ENCODE measurements around the gene GPR78. TPM values are rescaled to one million over a fixed set of nuclear protein-coding genes. Genes with fewer than 3 reads are reported as not detected.

The GPR78 gene
- total RNA-seq, 2 donors from 2014 or later: not detected

DNA sequence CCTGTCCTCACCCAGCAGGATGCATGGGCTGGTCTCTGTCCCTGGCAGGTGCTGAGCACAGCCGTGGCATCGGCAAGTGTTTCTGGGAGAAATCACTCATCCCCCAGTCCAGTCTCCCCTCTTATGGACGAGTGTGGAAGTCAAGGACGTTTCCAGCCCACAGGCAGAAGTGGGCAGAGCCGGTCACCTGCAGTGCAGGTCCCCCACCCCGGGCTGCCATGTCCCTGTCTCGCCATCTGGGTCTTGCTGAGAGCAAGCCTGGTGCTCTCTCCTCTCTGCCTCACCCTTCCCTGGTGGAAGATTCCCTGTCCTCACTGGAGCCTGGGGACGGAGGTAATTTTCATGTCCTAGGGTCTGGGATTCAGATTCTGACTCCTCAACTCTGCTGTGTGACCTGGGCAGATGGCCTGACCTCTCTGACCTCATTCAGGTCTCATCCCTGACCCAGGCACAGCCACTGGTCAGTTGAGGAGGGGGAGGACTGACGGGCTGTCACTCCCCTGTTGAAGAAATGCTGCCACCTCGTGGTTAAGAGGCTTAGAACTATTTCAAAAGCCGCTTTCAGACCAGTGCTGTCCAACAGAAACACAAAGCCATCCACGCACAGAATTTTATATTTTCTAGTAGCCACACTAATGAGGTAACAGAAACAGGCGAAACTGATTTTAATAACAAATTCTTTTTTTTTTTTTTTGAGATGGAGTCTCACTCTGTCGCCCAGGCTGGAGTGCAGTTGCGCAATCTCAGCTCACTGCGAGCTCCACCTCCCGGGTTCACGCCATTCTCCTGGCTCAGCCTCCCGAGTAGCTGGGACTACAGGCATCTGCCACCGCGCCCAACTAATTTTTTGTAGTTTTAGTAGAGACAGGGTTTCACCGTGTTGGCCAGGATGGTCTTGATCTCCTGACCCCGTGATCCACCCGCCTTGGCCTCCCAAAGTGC is 14.2 kb downstream of the GPR78 start:
- Histone ChIP-seq H3K36me3 (no peaks in the 10 kb centered on the region), H3K4me1 (peaks cover 0 to 11% of the 10 kb centered on the region in 2 donors), H3K27ac (no peak overlapping the region), H3K27me3 (peaks cover 0 to 13% of the 10 kb centered on the region in 2 donors), H3K9me3 (no peaks in the 10 kb centered on the region), H3K4me3 (no peak overlapping the region)
- DNase-seq (ENCODE audit: low spot score): no peak
- TF ChIP-seq, protein P1, sequence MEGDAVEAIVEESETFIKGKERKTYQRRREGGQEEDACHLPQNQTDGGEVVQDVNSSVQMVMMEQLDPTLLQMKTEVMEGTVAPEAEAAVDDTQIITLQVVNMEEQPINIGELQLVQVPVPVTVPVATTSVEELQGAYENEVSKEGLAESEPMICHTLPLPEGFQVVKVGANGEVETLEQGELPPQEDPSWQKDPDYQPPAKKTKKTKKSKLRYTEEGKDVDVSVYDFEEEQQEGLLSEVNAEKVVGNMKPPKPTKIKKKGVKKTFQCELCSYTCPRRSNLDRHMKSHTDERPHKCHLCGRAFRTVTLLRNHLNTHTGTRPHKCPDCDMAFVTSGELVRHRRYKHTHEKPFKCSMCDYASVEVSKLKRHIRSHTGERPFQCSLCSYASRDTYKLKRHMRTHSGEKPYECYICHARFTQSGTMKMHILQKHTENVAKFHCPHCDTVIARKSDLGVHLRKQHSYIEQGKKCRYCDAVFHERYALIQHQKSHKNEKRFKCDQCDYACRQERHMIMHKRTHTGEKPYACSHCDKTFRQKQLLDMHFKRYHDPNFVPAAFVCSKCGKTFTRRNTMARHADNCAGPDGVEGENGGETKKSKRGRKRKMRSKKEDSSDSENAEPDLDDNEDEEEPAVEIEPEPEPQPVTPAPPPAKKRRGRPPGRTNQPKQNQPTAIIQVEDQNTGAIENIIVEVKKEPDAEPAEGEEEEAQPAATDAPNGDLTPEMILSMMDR (IDR thresholded peaks at IDR 0.05): peak; percentile 42 to 76

DNA sequence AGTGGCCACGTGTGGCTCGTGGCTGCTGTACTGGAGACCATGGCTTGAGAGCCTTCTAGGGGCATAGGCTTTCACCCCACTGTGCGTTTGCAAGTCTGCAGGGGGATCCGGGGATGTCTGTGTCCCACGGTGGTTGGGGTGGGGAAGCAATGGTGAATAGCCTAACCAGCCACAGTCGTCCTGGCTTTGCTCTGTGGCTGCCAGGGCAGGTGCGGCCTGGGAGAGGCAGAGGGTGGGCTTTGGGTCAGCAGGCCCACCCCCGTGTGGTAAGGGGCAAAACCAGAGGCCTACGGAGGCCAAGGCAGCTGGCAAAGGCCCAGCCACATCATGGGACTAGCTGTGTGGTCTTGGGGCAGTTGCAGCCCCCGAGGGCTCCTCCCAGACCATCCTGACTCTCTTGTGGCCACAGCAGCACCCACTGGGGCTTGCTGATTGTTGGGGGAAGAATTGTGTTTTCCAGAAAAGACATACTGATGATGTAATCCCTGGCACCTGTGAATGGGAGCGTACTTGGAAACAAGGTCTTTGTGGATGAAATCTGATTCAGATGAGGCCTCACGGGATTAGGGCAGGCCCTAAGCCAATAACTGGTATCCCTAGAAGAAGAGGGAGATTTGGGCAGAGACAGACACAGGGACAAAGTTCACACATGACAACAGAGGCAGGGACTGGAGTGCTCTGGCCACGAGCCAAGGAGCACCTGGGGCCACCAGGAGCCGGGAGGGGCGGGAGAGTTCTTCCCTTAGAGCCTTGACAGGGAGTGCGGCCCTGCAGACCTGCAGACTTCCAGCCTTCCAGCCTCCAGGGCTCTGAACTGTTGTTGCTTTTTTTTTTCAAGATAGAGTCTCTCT is 15.3 kb downstream of the GPR78 start:
- no peak overlapping the region for H3K4me3 ChIP-seq
- H3K4me1 ChIP-seq: peaks cover 0 to 11% of the 10 kb centered on the region in 2 donors
- no peaks in the 10 kb centered on the region for H3K9me3 ChIP-seq
- TF ChIP-seq, protein P1 (IDR thresholded peaks at IDR 0.05): no peak
- H3K27me3 ChIP-seq: peaks cover 0 to 13% of the 10 kb centered on the region in 2 donors
- H3K27ac ChIP-seq: no peak overlapping the region
- H3K36me3 ChIP-seq: no peaks in the 10 kb centered on the region
- no peak for DNase-seq (ENCODE audit: low spot score)

DNA sequence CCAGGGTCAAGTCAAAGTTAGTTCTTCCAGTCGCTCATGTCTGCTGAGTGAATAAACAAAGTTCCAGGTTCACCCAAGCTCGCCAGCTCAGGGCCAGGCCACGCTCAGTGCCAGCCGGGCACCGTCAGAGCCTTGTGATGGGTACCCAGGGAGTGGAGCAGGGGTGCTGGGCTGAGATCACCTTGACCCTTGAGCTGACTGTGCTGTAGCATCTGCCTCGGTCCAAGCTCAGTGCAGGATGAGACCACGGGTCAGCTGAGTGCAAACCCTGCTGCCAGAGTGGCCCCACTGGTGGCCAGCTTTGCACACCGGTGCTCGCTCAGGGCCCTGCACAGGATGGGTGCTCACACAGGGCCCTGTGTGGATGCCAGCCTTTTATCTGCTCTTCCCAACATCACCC is 16.7 kb downstream of the GPR78 start:
- Histone ChIP-seq H3K27me3 (peaks cover 0 to 9% of the 10 kb centered on the region in 2 donors), H3K36me3 (no peaks in the 10 kb centered on the region), H3K27ac (no peak overlapping the region), H3K4me1 (peaks cover 0 to 11% of the 10 kb centered on the region in 2 donors), H3K4me3 (no peak overlapping the region), H3K9me3 (no peaks in the 10 kb centered on the region)
- DNase-seq (ENCODE audit: low spot score): no peak
- TF ChIP-seq, protein P1 (IDR thresholded peaks at IDR 0.05): no peak

DNA sequence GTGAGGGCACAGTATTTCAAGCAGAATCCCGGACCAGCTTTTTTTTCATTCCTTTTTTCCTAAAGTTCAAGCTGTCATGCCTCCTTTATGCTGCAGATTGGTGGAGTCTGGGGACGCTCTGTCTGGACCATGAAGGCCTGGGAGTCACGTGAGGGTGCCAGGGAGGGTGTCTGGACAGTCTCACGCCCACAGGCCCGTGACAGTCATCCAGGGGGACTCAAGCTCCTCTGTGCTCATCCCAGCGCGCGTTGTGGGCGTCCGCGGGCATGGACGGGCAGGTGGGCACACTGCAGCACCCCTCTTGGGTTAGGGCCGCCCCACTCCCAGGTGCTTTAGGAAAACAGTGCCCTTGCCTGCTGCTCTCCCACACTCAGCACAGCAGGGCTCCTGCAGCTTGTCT is 17.1 kb downstream of the GPR78 start:
- no peaks in the 10 kb centered on the region for H3K9me3 ChIP-seq
- no peak overlapping the region for H3K27ac ChIP-seq
- H3K27me3 ChIP-seq: peaks cover 0 to 5% of the 10 kb centered on the region in 2 donors
- no peaks in the 10 kb centered on the region for H3K36me3 ChIP-seq
- no peak for DNase-seq (ENCODE audit: low spot score)
- H3K4me1 ChIP-seq: peaks cover 0 to 8% of the 10 kb centered on the region in 2 donors
- TF ChIP-seq, protein P1 (IDR thresholded peaks at IDR 0.05): no peak
- no peak overlapping the region for H3K4me3 ChIP-seq

DNA sequence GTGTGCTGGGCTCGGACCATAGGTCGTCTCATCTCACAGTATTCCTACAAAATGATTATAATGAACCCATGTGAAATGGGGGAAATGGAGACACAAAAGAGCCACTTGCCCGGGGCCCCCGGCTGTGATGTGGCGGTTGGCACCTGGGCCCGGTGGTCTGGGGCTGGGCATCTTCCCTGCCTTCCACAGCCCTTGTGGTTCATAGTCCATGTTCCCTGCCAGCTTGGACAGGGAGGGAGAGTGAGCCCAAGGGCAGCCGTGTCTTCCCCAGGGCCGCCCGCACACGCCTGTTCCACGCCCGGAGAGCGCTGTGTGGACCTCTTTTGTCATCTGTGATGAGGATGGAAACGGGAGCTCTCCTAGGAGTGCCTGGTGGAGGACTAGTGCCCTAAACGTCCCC is 17.6 kb downstream of the GPR78 start:
- Histone ChIP-seq H3K4me1 (peaks cover 0 to 3% of the 10 kb centered on the region in 2 donors), H3K4me3 (no peak overlapping the region), H3K27me3 (peaks cover 0 to under 1% of the 10 kb centered on the region in 2 donors), H3K27ac (no peak overlapping the region), H3K9me3 (no peaks in the 10 kb centered on the region), H3K36me3 (no peaks in the 10 kb centered on the region)
- no peak for DNase-seq (ENCODE audit: low spot score)
- TF ChIP-seq, protein P1 (IDR thresholded peaks at IDR 0.05): no peak

All from right atrium auricular region (tissue), 2 donors.